SK-N-SH (cell line): ENCODE measurements around the gene ZFHX3. TPM values are rescaled to one million over a fixed set of nuclear protein-coding genes. Genes with fewer than 3 reads are reported as not detected.

Source experiments
- polyA plus RNA-seq, 3 experiments: library from polyadenylated mRNA; depleted of rRNA; stranded (reverse); fragments of >200 nt; gene quantifications; 2 replicates each; pipeline ENCODE4 v1.2.3, GENCODE V29; 2012
- small RNA-seq, 7 experiments: library from RNA; depleted of rRNA; stranded (forward); fragments of <200 nt; gene quantifications; one replicate each; pipeline ENCODE3, GENCODE V24; 2012

Gene ZFHX3
- polyA plus RNA-seq, 1 of the 3 experiments (the other 2 are of a cell fraction): 2.0 TPM

Small RNA genes lying within 50 kb of the gene (small RNA-seq; reads per million reads assigned to genes)
- gene AC002044.1 (0 reads per million in 7 experiments), gene RNU7-71P (0 to 1.1 (median 0) reads per million in 7 experiments)
